Hematopoietic multipotent progenitor cell (in vitro differentiated cells): ENCODE results near the gene CSF1R. TPM values are rescaled to one million over a fixed set of nuclear protein-coding genes. Genes with fewer than 3 reads are reported as not detected.

Experiments
- DNase-seq, 3 donors: peaks; one replicate each; pipeline ENCODE4 v3.0.0-alpha.2; 2011 to 2015; ENCODE audit warnings: low read depth in 2 of 3, low spot score in 2 of 3
- total RNA-seq: library from RNA; depleted of rRNA; stranded (reverse); fragments of >200 nt; gene quantifications from one replicate; pipeline ENCODE4 v1.2.3, GENCODE V29; 2012

Gene CSF1R
- total RNA-seq = 3.2 TPM

- no peak for DNase-seq
Measured at GRCh38 chr5:150085950-150086715, at the start of gene CSF1R. CSF1R (minus strand) TSS chr5:150086554; CDS start chr5:150086427, 127 bp downstream.

GRCh38 chr5:150135557-150136304 is 49.4 kb upstream of the CSF1R start:
- DNase-seq = no peak

- DNase-seq = no peak
Measured at GRCh38 chr5:150134198-150134588, 47.8 kb upstream of the CSF1R start.

- DNase-seq = no peak
Measured at GRCh38 chr5:150133581-150134197, 47.3 kb upstream of the CSF1R start.

- DNase-seq = no peak
Measured at GRCh38 chr5:150132740-150133139, 46.4 kb upstream of the CSF1R start.

- DNase-seq = peak in 1 of 3 donors; percentile 56
Measured at GRCh38 chr5:150131978-150132694, 45.8 kb upstream of the CSF1R start.

GRCh38 chr5:150131461-150131860 is 45.1 kb upstream of the CSF1R start:
- DNase-seq = no peak

GRCh38 chr5:150130493-150130922 is 44.2 kb upstream of the CSF1R start:
- no peak for DNase-seq

GRCh38 chr5:150129813-150130492 is 43.6 kb upstream of the CSF1R start:
- peak in 2 of 3 donors; percentile 57 to 65 for DNase-seq

- no peak for DNase-seq
Measured at GRCh38 chr5:150129454-150129812, 43.1 kb upstream of the CSF1R start.

GRCh38 chr5:150126921-150127265 is 40.5 kb upstream of the CSF1R start:
- DNase-seq = no peak

GRCh38 chr5:150126199-150126920 is 40.0 kb upstream of the CSF1R start:
- no peak for DNase-seq

- DNase-seq = no peak
Measured at GRCh38 chr5:150125334-150125733, 39.0 kb upstream of the CSF1R start.

- DNase-seq = no peak
Measured at GRCh38 chr5:150124596-150124995, 38.2 kb upstream of the CSF1R start.

- no peak for DNase-seq
Measured at GRCh38 chr5:150124111-150124557, 37.8 kb upstream of the CSF1R start.

GRCh38 chr5:150123542-150123941 is 37.2 kb upstream of the CSF1R start:
- peak in 1 of 3 donors; percentile 48 for DNase-seq

GRCh38 chr5:150122536-150123481 is 36.5 kb upstream of the CSF1R start:
- no peak for DNase-seq

- peak in 1 of 3 donors; percentile 53 for DNase-seq
Measured at GRCh38 chr5:150122158-150122510, 35.8 kb upstream of the CSF1R start.
